ENCODE data around the gene DUOXA1.

DNA sequence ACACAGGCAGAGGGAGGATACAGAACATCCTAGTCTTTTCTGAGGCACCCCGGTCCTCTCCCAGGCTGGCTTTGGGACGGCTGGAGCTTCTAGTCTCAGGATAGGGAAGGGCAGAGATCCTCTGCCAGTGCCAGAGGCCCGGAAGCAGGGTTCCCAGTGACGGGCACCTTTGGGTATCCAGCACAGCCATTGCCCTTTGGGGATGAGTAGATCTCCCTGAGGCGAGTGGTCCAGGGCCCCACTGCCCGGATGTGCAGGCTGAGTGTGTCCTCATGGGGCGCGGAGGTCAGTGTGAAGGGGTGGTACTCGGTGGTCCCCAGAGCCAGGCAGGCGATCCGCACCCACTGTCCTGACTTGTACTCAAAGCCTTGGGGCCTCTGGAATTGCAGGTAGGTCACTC lies 34.0 kb downstream of the DUOXA1 start:
- TF ChIP-seq ZNF48 (tag by site-specific recombination; IDR thresholded peaks at IDR 0.05), result no peak
- no peak for TF ChIP-seq CTCF (tag by site-specific recombination; IDR thresholded peaks at IDR 0.05)
- TF ChIP-seq ZNF2 (tag by site-specific recombination; IDR thresholded peaks at IDR 0.05), result no peak
- TF ChIP-seq ZNF174 (tag by site-specific recombination; IDR thresholded peaks at IDR 0.05), result no peak
- TF ChIP-seq, protein P1, sequence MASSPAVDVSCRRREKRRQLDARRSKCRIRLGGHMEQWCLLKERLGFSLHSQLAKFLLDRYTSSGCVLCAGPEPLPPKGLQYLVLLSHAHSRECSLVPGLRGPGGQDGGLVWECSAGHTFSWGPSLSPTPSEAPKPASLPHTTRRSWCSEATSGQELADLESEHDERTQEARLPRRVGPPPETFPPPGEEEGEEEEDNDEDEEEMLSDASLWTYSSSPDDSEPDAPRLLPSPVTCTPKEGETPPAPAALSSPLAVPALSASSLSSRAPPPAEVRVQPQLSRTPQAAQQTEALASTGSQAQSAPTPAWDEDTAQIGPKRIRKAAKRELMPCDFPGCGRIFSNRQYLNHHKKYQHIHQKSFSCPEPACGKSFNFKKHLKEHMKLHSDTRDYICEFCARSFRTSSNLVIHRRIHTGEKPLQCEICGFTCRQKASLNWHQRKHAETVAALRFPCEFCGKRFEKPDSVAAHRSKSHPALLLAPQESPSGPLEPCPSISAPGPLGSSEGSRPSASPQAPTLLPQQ (tag by site-specific recombination; IDR thresholded peaks at IDR 0.05), result no peak
- no peak for TF ChIP-seq ZNF16 (tag by site-specific recombination; IDR thresholded peaks at IDR 0.05; ENCODE audit: low read depth)
- TF ChIP-seq SP2 (tag by site-specific recombination; IDR thresholded peaks at IDR 0.05), result no peak
- no peak for TF ChIP-seq ZNF518A (tag by site-specific recombination; conservative IDR thresholded peaks at IDR 0.05; ENCODE audit: low read depth)

Measured in HEK293 (cell line).